Stomach (tissue), 9 donors: ENCODE results near the gene POU3F3. TPM values are rescaled to one million over a fixed set of nuclear protein-coding genes. Genes with fewer than 3 reads are reported as not detected.

Experiments used
- DNase-seq, 2 donors: peaks; one replicate each; pipeline versions ENCODE4 v3.0.0 to v3.0.0-alpha.2; 2013 to 2019
- H3K27ac ChIP-seq, 5 donors: fragments of 200-600 bp in 4 of 5; sonication (generic) in 4 of 5; one replicate each; pipeline ENCODE4 v1.5.1; 2013 to 2019; ENCODE audit warnings: mild to moderate bottlenecking in 1 of 5, moderate library complexity in 1 of 5
- H3K27me3 ChIP-seq, 3 donors: fragments of 200-600 bp; sonication (generic); one replicate each; pipeline ENCODE4 v1.5.1; 2017 to 2019; ENCODE audit warnings: mixed run types in 1 of 3
- H3K36me3 ChIP-seq, 4 donors: fragments of 200-600 bp; sonication (generic); 1 replicate in 3 of 4; 2 replicates in 1 of 4; pipeline ENCODE4 v1.5.1; 2016 to 2019
- H3K4me1 ChIP-seq, 4 donors: fragments of 200-600 bp; sonication (generic); one replicate each; pipeline ENCODE4 v1.5.1; 2016 to 2019
- H3K4me3 ChIP-seq, 4 donors: fragments of 200-600 bp; sonication (generic) in 3 of 4; one replicate each; pipeline ENCODE4 v1.5.1; 2016 to 2019; ENCODE audit warnings: mild to moderate bottlenecking in 1 of 4
- H3K9me3 ChIP-seq, 4 donors: fragments of 200-600 bp; sonication (generic); one replicate each; pipeline ENCODE4 v1.5.1; 2016 to 2019
- EP300 ChIP-seq: sonication (generic); formaldehyde crosslinking; IDR thresholded peaks from one replicate; pipeline ENCODE4 v1.6.1; 2017; ENCODE audit warnings: antibody characterized with exemption
- POLR2A ChIP-seq, 4 donors: fragments of 450-650 bp; IDR thresholded peaks; one replicate each; pipeline ENCODE4 v1.6.1; 2016; ENCODE audit warnings: antibody characterized with exemption in 4 of 4, control low read depth in 2 of 4, mild to moderate bottlenecking in 1 of 4, moderate library complexity in 1 of 4
- POLR2AphosphoS5 ChIP-seq, 3 donors: sonication (generic); formaldehyde crosslinking; IDR thresholded peaks; one replicate each; pipeline ENCODE4 v1.6.1; 2016; ENCODE audit warnings: antibody characterized with exemption in 3 of 3
- WGBS, 5 donors: extraction: QIAGEN DNeasy Blood & Tissue Kit in 3 of 5; methylation state at CpG; one replicate each; pipeline versions ENCODE4 v1.1.5 to v1.1.7; 2013 to 2018; 5-methylcytosine and 5-hydroxymethylcytosine counted together
- intact Hi-C: fragments of 100-400 bp; cut with DNase I; formaldehyde crosslinking; loops from one replicate; pipeline ENCODE4 v1.15.1; 2023; ENCODE audit warnings: low total_unique reads
- polyA plus RNA-seq, 3 donors: library from polyadenylated mRNA; stranded (reverse); fragments of 200-250 nt; gene quantifications; one replicate each; pipeline ENCODE4 v1.2.3, GENCODE V29; 2013
- total RNA-seq, 5 donors: library from RNA; depleted of rRNA; stranded (reverse); fragments of >200 nt; gene quantifications; one replicate each; pipeline versions ENCODE4 v1.1.0 to v1.2.3, GENCODE V29; 2014 to 2016
- TF ChIP-seq, protein P1 (sequence below), 7 experiments: fragments of 450-650 bp in 4 of 7; fragments of 200-600 bp in 3 of 7; sonication (generic) in 3 of 7; IDR thresholded peaks; one replicate each; pipeline ENCODE4 v1.5.1; 2016 to 2019; ENCODE audit warnings: antibody characterized with exemption in 7 of 7, control low read depth in 2 of 7, mild to moderate bottlenecking in 1 of 7
- donor health status: healthy with polysubstance abuse.
- donor health status: Bipolar disorder and iron deficiency.
- donor health status: healthy.

POU3F3 gene
- total and polyA plus RNA-seq, 8 donors: 0.37 to 0.93 TPM; not detected in 6

DNA sequence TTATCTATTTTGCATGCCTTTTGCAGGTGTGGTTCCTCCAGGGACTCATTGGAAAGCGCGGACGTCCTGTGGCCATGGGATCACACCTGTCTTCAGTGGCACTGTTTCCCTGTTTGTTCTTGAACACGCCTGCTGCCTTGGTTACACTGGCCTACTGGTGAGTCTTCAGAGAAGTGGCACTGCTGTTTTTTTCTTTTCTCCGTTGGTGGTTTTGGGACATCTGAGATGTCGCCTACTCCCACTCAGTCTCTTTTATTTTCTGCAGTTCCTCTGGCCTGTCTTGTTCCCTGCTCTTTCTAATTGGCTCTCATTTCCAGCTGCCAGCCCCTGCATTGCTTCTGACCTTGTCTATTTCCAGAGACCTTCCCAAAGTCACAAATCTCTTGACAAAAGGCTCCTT lies 35.7 kb upstream of the POU3F3 start:
- no peak overlapping the region for H3K27ac ChIP-seq
- no peaks in the 10 kb centered on the region for H3K9me3 ChIP-seq
- intact Hi-C loops: no loop called here
- H3K4me3 ChIP-seq: no peak overlapping the region
- TF ChIP-seq POLR2AphosphoS5 (IDR thresholded peaks at IDR 0.05): no peak
- no peak for TF ChIP-seq POLR2A (IDR thresholded peaks at IDR 0.05)
- TF ChIP-seq, protein P1, sequence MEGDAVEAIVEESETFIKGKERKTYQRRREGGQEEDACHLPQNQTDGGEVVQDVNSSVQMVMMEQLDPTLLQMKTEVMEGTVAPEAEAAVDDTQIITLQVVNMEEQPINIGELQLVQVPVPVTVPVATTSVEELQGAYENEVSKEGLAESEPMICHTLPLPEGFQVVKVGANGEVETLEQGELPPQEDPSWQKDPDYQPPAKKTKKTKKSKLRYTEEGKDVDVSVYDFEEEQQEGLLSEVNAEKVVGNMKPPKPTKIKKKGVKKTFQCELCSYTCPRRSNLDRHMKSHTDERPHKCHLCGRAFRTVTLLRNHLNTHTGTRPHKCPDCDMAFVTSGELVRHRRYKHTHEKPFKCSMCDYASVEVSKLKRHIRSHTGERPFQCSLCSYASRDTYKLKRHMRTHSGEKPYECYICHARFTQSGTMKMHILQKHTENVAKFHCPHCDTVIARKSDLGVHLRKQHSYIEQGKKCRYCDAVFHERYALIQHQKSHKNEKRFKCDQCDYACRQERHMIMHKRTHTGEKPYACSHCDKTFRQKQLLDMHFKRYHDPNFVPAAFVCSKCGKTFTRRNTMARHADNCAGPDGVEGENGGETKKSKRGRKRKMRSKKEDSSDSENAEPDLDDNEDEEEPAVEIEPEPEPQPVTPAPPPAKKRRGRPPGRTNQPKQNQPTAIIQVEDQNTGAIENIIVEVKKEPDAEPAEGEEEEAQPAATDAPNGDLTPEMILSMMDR (IDR thresholded peaks at IDR 0.05): no peak
- no peak for TF ChIP-seq EP300
- WGBS, 5 donors: 67 to 77% (median 73%) methylated on average over 6 of the region's 6 CpGs
- DNase-seq: no peak
- peaks cover 0 to 12% (median 3%) of the 10 kb centered on the region in 3 donors for H3K27me3 ChIP-seq
- H3K36me3 ChIP-seq: no peaks in the 10 kb centered on the region
- H3K4me1 ChIP-seq: no peaks in the 10 kb centered on the region

DNA sequence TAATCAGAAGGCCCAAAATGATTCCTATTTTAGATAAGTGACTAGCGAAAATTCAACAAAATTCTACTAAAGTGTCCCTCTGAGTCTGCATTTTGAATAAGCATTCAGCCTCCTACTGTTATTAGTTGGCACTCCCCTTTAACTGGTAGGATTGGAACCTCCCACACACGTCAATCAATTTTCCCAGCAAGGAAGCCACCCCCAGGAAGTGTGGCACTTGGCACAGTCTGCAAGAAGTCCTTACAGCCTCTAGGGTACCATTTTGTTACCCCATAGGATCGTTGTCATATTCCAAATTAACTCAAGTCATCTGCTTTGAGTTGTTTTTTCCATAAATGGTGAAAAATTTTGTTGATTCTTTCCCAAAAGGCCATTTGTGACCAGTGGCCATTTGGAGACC lies 33.8 kb upstream of the POU3F3 start:
- Histone ChIP-seq H3K4me3 (no peak overlapping the region), H3K27me3 (peaks cover 0 to 12% (median 3%) of the 10 kb centered on the region in 3 donors), H3K4me1 (no peaks in the 10 kb centered on the region), H3K36me3 (no peaks in the 10 kb centered on the region), H3K27ac (no peak overlapping the region), H3K9me3 (no peaks in the 10 kb centered on the region)
- TF ChIP-seq, protein P1 (IDR thresholded peaks at IDR 0.05): no peak
- TF ChIP-seq POLR2AphosphoS5 (IDR thresholded peaks at IDR 0.05) (no peak), POLR2A (IDR thresholded peaks at IDR 0.05) (no peak), EP300 (no peak)
- WGBS, 5 donors: 65 to 75% (median 72%) methylated on average over 3 of the region's 3 CpGs
- DNase-seq: no peak
- intact Hi-C loops: no loop called here

DNA sequence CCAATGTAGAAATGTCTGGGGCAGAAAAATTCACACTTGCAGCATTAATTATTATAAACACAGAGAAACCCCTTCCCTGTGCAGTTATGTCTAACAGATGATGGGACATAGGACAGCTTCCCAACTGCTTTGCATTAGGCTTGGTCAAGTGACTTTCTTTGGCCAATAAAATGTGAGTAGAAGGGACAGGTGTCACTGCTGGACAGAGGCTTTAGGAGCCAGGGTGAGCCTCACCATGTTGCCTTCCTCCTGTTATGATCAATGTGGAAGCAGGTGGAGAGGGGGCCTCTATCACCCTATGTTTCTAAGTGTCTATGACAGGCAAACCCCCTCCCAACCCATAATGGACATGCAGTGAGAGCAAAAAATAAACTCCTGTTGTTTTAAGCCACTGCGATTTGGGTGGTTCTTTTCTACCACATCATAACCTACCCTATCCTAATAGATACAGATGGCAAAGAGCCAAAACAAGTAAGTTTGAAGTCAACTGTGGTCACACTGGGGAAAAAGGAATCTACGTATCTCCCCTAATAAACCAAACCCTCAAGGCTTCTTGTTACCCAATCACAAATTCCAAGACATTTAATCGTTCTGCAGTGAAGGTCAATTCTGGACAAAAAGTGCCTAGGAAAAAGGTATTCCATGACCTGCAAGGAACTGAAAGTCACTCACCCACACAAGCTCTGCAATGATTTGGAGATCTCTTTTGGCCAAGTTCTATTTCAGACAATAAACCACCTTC lies 28.6 kb upstream of the POU3F3 start:
- no peak for TF ChIP-seq POLR2A (IDR thresholded peaks at IDR 0.05)
- TF ChIP-seq, protein P1 (IDR thresholded peaks at IDR 0.05): no peak
- TF ChIP-seq POLR2AphosphoS5 (IDR thresholded peaks at IDR 0.05): no peak
- no peak for TF ChIP-seq EP300
- H3K4me1 ChIP-seq: no peaks in the 10 kb centered on the region
- 56 to 83% (median 72%) methylated on average over 3 of the region's 3 CpGs for WGBS, 5 donors
- no peaks in the 10 kb centered on the region for H3K36me3 ChIP-seq
- no peak for DNase-seq
- H3K27ac ChIP-seq: no peak overlapping the region
- H3K4me3 ChIP-seq: no peak overlapping the region
- intact Hi-C loops: no loop called here
- H3K27me3 ChIP-seq: no peaks in the 10 kb centered on the region
- no peaks in the 10 kb centered on the region for H3K9me3 ChIP-seq

DNA sequence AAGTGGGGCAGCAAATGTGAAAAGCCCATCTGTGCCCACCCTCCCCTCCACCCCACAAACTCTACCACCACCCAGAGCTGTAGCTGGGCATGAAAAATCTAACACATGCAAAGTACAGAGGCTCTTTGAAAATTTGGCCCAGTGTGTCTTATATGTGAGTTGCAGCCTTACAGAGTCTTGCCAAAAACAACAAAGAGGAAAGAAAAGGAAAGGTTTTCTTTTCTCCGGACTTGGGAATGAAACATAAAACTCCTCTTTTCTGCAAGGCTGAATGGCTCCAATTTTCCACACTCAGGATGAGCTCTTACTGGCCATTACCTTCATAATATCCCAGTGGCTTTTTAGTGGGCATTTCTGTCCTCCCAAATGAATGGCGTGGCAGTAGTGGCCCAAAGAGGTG lies 27.9 kb upstream of the POU3F3 start:
- Histone ChIP-seq H3K27ac (no peak overlapping the region), H3K4me1 (no peaks in the 10 kb centered on the region), H3K9me3 (no peaks in the 10 kb centered on the region), H3K36me3 (no peaks in the 10 kb centered on the region), H3K4me3 (no peak overlapping the region), H3K27me3 (no peaks in the 10 kb centered on the region)
- TF ChIP-seq POLR2AphosphoS5 (IDR thresholded peaks at IDR 0.05) (no peak), EP300 (no peak), POLR2A (IDR thresholded peaks at IDR 0.05) (no peak)
- TF ChIP-seq, protein P1 (IDR thresholded peaks at IDR 0.05): no peak
- DNase-seq: no peak
- WGBS, 5 donors: 48 to 72% (median 54%) methylated on average over 2 of the region's 2 CpGs
- intact Hi-C loops: no loop called here
